HG02623 (cell line): ENCODE data around the gene CBL.

ENCODE experiments used
- ATAC-seq: cut with Tn5 transposase; IDR thresholded peaks from one replicate; pipeline ENCODE4 v1.9.1; 2021; ENCODE audit warnings: moderate library complexity; ENCODE audit not compliant: unreplicated experiment

Gene CBL

DNA sequence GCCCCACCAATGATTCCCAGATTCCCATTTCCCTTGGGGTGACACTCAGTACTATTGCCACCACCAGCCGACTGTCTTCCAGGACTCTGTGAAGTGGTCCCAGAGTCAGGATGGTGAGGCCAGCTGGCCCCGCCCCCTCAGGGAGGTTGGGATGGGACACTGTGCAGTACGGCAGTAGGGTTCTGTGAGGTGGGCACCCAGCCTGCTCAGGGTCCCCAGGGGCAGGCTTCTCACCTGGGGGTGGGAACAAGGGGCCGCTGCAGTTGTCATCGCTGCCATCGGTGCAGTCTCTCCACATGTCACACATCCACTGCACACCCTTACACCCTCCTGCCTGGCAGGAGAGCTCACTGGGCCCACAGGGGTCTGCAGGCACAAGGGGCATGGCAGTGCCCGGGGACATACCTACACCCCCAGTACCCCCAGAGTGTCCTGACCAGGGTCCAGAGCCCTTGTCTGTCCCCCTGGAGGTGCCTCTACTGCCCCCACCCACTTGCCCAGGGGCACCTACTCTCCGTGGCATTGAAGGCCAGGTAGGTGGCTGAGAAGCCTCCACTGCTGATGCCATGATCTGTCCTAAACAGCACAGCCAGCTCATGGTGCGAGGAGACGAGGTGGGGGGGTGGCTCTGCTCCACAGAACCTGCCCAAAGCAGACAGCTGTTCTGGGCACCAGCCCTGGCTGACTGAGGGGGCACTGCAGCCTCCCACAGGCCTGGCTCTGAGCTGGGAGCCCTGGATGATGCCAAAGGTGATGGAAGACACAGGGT is 136.4 kb downstream of the CBL start:
- ATAC-seq = no peak

DNA sequence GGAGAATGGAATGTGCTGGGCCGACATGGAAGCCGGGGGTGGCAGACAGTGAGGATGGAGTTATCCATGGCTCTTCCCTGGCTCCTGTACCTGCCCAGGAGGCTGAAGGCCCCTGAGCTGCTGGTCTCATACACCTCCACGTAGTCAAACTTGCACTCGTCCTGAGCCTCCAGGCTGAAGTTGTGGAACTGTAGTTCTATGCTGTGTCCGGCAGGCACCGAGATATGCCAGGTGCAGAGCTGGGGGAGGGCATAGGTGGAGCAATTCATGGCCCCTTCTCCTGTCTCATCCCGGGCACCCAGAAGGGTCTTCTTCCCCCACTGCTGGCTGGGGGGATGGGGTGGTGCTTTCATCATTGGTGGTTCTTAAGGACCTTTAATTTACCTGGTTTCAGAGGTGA is 137.6 kb downstream of the CBL start:
- ATAC-seq = no peak

DNA sequence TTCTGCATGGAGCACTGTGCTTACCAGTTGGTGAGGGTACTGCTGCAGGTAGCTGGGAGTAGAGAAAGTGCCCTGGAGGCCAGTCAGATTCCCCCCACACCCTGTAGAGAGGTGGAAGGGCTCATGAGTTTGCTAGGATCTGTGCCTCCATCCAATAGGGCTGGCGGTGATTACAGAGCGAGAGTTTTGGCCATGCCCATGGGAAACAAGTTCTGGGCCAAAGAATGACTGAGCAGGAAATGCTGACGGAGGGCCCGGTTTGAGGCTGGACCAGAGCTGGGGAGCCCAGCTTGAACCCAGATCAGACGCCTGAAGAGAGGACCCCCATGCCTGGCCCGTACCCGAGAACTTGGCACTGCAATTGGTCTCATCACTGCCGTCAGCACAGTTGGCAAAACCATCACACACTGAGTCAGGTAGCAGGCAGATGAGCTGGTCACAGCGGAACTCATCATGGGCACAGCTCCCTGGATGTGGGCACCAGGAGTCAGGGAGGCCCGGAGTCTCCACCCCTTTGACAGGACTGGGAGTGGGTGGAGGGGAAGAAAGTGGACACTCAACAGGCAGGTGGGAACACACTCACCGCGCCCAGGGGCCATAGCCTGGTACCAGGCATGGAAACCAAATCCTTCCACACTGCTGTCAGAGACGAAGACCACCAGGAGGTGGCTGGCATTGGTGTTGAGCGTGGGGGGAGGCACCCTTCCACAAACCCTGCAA is 138.3 kb downstream of the CBL start:
- no peak for ATAC-seq

DNA sequence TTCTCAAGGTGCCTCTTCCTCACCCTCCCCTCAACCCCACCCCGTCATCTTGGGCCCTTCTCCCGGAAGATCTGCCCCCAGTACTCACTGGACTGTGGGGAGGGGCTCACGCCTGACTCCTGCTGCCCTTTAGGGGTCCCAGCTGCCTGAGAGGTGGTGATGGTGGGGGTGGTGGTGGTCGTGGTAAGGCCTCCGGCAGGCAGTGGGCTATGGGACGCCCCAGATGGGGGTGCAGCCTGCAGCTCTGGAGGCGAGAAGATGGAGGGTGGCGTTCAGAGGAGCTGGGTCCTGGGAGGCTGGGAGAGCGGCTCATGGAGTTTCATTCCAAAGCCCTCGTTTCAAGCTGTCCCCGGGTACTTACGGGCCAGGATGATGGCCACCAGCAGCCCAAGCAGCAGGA is 139.5 kb downstream of the CBL start:
- ATAC-seq = no peak

DNA sequence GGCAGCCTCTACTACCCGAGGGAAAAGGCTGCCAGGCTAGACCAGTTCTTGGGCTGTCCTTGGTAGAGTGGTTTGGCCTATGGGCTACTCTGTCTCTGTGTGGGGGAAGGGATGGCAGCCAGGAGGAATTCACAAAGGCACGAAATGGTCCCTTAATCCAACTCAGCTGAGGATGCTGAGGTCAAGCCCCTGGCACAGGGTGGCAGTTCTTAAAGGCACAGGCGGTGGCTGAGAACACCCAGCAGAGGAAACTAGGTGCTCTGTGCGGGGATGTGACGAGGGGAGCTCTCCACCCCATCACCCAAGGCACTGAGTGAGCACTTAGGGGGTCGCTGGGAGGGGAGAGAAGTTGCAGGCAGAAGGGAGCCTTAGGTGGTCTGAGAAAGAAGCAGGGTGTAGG is 140.5 kb downstream of the CBL start, which contains the start of gene MFRP:
MFRP (minus strand) TSS at position 101 of the 400 bp plus-strand sequence. CDS start 192 bp downstream, outside the sequence.
- ATAC-seq = no peak

DNA sequence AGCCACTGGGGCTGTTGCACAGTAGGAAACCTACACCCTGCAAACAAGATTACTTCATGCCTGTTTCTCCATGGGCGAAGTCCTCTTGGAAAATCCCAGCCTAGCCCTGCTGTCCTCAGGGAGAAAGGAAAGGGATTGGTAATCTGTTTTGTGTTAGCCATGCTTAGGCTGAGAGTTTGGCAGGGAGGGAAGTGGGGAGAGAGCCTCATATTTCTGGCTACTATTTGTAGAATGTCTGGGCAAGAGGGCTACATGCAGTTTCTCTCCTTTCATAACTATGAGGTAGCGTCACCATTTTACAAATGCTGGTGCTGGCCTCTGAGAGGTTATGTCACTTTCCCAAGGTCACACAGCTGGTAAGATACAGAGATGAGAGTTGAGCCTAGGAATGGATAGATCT is 141.1 kb downstream of the CBL start:
- ATAC-seq = no peak

DNA sequence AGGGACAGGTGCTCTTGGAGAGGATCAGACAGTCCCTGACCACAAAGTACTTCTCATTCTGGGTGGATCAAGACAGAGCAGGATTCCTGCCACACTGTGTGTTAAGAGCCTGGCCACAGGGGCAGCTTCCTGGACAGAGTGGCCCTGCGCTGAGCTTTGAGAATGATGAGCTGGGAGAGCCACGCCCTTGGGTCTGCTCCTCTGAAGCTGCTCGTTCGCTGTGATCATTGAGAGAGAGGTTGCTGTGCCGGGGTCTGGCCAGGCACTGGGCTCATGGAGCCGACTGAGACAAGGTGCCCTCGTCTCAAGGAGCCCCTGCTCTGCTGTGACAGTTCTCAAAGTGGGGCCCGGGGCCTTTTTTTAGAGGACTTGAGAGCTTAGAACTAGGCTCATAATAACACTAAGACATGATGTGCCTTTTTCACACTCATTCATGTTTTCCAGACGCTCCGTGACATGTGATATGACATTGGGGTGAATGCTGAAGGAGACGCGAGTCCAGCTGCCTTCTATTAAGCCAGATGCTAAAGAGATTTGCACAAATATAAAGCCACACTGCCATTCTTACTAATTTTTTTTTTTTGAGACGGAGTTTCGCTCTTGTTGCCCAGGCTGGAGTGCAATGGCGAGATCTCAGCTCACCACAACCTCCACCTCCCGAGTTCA is 141.9 kb downstream of the CBL start:
- ATAC-seq = no peak

DNA sequence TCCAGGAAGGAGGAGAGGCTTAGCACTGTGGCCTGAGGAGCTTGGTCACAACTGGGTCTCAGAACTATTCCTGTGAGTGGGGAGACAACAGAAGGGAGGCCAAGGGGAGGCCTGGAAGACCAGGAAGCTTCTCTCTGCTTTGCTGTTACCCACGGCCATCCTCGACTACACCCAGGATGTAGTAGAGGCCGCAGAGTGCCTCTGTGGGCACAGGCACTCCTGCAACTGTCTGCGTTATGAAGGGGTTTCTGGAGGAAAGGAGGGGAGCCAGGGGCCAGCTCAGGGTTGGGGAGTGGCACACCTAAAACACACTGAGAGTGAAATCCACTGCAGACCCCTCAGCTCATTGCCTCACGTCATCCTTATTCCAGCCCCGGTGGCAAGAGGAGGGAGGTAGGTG is 144.2 kb downstream of the CBL start:
- ATAC-seq = no peak

DNA sequence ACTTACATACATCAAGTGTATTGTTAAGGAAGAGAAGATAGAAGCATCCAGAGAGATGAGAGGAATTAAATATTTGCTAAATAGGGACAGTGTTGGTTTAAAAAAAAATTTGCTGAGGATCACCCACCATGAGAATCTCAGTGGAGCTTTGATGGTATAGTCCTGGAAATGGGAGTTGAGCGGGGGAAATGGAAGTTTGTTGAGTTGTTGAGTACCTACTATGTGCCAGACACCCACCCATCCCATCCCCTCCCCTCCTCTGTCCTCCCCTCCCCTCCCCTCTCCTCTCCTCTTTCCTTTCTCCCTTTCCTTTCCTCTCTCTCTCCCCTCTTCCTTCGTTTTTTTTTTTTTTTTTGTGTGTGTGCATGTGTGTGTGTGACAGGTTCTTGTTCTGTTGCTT is 145.1 kb downstream of the CBL start:
- no peak for ATAC-seq

DNA sequence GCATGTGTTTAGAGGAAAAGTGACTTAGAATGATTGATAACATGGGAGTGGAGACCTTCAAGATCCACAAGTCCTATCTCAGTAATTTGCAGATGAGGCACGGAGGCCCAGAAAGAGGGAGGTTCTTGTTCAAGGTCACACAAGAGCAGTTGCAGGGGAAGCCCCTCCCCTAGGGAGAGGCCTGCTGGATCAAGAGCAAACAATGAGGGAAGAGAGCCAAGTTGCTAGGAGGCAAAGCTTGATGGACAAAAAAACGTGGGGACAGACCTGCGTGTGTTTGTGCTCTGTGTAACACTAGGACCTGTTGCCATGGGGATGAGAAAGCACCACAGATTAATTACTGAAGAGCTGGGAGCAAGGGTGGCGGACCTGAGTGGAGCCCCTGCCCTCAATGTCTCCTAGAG is 146.7 kb downstream of the CBL start:
- no peak for ATAC-seq

DNA sequence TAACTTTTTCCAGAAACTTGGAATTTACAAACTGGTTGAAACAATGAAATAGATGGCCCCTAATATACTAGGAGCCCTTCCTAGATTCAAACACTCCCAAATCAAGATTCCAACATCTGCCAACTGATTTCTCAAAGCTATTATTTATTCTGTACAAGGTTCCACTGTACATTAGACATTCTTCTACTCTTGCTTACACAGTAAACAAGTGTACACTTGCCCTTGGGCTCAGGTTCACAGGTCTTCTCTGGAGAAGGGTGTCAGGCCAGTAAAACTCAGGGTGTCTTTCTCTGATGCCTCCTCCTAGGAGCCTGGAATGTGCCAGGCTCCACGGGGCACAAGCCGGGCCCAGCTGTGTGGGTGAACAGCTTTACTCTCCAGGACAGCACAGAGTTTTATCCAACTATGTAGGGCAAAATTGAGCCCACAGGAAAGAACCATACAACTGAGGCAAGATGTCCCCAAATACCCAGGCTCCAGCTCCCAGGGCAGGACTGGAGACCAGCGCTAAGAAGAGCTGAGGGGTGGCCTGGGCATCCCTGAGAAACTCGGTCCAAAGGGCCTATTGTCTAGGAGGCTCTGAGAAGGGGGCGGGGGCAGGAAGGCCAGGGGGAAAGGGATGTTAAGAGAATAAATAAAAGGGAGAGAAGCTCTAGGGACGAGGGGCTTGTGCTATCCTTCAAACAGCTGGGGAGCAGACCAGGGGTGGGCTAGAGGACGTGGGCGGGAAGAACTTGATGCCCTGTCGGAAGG is 149.1 kb downstream of the CBL start:
- ATAC-seq = no peak

DNA sequence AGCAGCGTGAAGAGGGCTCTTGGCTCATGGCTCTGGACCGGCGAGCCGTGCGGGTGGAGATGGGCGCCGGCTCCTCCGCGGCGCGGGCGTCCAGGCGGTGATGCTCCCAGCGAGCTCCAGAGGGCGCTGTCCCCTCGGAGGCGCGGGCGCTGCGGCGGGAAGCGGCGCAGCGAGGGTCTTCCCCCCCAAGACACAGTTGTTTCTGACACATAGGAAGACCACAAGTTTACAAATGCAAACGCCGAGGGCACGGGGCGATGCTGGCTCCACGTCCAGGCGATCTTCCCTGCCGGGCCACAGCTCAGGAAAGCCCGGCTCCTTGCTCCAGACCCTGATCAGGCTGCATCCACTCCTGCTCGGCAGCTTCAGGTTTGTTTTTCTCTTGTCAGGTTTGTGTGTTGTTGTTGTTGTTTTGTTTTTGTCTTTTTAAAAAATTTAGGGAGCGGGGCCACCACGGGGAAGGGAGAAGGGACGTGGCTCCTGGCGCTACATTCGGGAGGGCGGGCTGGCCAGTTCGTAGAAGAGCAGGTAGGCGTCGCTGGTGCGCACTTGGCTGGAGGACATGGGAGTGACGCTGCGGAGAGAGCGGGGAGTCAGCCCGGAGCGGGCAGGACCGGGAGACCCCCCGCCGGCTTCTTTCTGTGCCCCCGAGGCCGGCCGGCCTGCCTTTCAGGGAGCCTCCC is 150.4 kb downstream of the CBL start:
- ATAC-seq = peak; percentile 53

DNA sequence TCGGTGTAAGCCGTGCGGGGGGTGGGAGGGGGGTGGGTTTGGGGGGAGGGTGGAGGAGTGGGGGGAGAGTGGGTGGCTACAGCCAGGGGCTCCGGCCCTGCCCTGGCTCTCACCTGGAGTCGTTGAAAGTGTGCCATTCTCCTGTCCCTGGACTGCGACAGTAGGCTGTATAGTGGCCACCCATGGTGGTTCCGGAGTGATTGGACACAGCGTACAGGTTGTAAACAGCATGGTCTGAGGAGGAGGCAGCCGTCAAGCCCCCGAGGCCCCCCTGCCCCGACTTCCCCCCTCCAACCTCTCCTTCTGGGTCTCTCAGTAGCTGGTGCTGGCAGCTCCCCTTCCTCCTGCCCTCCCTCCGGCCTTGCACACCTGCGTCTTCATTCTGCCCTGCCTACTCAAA is 150.9 kb downstream of the CBL start:
- ATAC-seq = no peak
